Breast epithelium (tissue), 3 donors: Measurements from ENCODE around the gene YKT6.

ENCODE experiments used
- CTCF ChIP-seq, 3 donors: fragments of 450-650 bp; IDR thresholded peaks; one replicate each; pipeline ENCODE4 v1.5.1; 2016 to 2017; ENCODE audit warnings: antibody characterized with exemption in 3 of 3, mild to moderate bottlenecking in 3 of 3, moderate library complexity in 3 of 3
- POLR2AphosphoS5 ChIP-seq, 3 donors: sonication (generic); formaldehyde crosslinking; IDR thresholded peaks; one replicate each; pipeline ENCODE4 v1.6.1; 2017; ENCODE audit warnings: antibody characterized with exemption in 3 of 3

DNA sequence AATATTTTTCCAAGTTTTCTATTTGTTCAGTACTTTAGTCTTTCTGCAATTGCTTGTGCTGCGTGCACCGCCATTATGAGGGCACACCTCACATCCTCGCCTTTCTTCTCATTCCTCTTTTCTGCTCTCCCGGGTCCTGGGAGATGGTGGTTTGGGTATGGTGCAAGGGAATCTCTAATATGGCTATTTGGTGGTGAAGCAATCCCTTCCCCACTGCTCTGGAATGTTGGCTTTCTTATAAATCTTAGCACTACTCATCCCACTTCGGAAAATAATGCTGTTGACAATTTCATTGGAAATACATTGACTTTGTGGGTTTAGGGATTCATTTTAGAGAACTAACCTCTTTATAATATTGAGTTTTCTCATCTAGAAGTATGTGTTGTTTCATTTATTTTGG, 9.6 kb upstream of the YKT6 start:
- TF ChIP-seq CTCF (IDR thresholded peaks at IDR 0.05) (no peak), POLR2AphosphoS5 (IDR thresholded peaks at IDR 0.05) (no peak)
